ENCODE measurements around the gene PLA2G2A.
"Not testable (repeated sequence)": the region's sequence is repeated elsewhere in the genome, so short reads cannot be mapped to it uniquely, and the experiment has no call there.

PLA2G2A gene

GRCh38 chr1:19979494-19979977 lies at the start of gene PLA2G2A:
PLA2G2A (minus strand) TSS chr1:19979618; CDS start chr1:19978773, 845 bp downstream.
- no peak for DNase-seq

GRCh38 chr1:20028726-20029125 lies 49.3 kb upstream of the PLA2G2A start:
- DNase-seq = no peak

GRCh38 chr1:20028125-20028524 lies 48.7 kb upstream of the PLA2G2A start:
- DNase-seq = no peak

- DNase-seq = no peak
Observed at GRCh38 chr1:20017741-20018140, 38.3 kb upstream of the PLA2G2A start.

- DNase-seq = no peak
Observed at GRCh38 chr1:20014153-20014552, 34.7 kb upstream of the PLA2G2A start.

GRCh38 chr1:20010016-20010415 lies 30.6 kb upstream of the PLA2G2A start:
- DNase-seq = no peak

- DNase-seq = no peak
Observed at GRCh38 chr1:20009212-20009611, 29.8 kb upstream of the PLA2G2A start.

GRCh38 chr1:20008391-20008841 lies 29.0 kb upstream of the PLA2G2A start:
- no peak for DNase-seq

- not testable (repeated sequence) for DNase-seq
Observed at GRCh38 chr1:19998823-19999222, 19.4 kb upstream of the PLA2G2A start.

GRCh38 chr1:19990689-19991088 lies 11.3 kb upstream of the PLA2G2A start:
- DNase-seq = no peak

- not testable (repeated sequence) for DNase-seq
Observed at GRCh38 chr1:19990182-19990582, 10.8 kb upstream of the PLA2G2A start.

- DNase-seq = no peak
Observed at GRCh38 chr1:19988267-19989006, 9.0 kb upstream of the PLA2G2A start.

GRCh38 chr1:19987719-19988118 lies 8.3 kb upstream of the PLA2G2A start:
- no peak for DNase-seq

- DNase-seq = not testable (repeated sequence)
Observed at GRCh38 chr1:19984409-19985016, 5.1 kb upstream of the PLA2G2A start.

GRCh38 chr1:19981507-19982312 lies 2.3 kb upstream of the PLA2G2A start:
- no peak for DNase-seq

GRCh38 chr1:19981170-19981506 lies 1.7 kb upstream of the PLA2G2A start:
- DNase-seq = no peak

GRCh38 chr1:19980314-19980713 lies 896 bp upstream of the PLA2G2A start:
- no peak for DNase-seq

GRCh38 chr1:19978143-19978542 lies 1.3 kb downstream of the PLA2G2A start:
- no peak for DNase-seq

GRCh38 chr1:19976317-19977003 lies 3.0 kb downstream of the PLA2G2A start:
- no peak for DNase-seq

- no peak for DNase-seq
Observed at GRCh38 chr1:19975423-19976193, 3.8 kb downstream of the PLA2G2A start.

GRCh38 chr1:19974822-19975416 lies 4.5 kb downstream of the PLA2G2A start:
- DNase-seq = no peak

GRCh38 chr1:19973616-19974015 lies 5.8 kb downstream of the PLA2G2A start:
- no peak for DNase-seq
